Upper lobe of left lung (tissue), 6 donors: ENCODE measurements around the gene ITPR2. TPM values are rescaled to one million over a fixed set of nuclear protein-coding genes. Genes with fewer than 3 reads are reported as not detected.

ENCODE experiments used
- ATAC-seq, 2 donors: fragments of 200-7000 bp; cut with Tn5 transposase; one replicate each; pipeline ENCODE4 v1.9.1; 2022; ENCODE audit warnings: mild to moderate bottlenecking in 2 of 2, moderate library complexity in 2 of 2; ENCODE audit not compliant: low FRiP score in 2 of 2
- DNase-seq, 2 donors: peaks; one replicate each; pipeline ENCODE4 v3.0.0-alpha.2; 2019 to 2020
- H3K27ac ChIP-seq, 4 donors: fragments of 200-600 bp; sonication (generic); one replicate each; pipeline ENCODE4 v1.5.1; 2016 to 2019
- H3K27me3 ChIP-seq, 4 donors: fragments of 200-600 bp; sonication (generic); one replicate each; pipeline ENCODE4 v1.5.1; 2017 to 2019
- H3K36me3 ChIP-seq, 4 donors: fragments of 200-600 bp; sonication (generic); one replicate each; pipeline ENCODE4 v1.5.1; 2016 to 2019
- H3K4me1 ChIP-seq, 4 donors: fragments of 200-600 bp; sonication (generic); one replicate each; pipeline ENCODE4 v1.5.1; 2018 to 2019
- H3K4me3 ChIP-seq, 4 donors: fragments of 200-600 bp; sonication (generic); one replicate each; pipeline ENCODE4 v1.5.1; 2017 to 2019; ENCODE audit warnings: mild to moderate bottlenecking in 2 of 4, moderate library complexity in 1 of 4
- H3K9me3 ChIP-seq, 4 donors: fragments of 200-600 bp; sonication (generic); one replicate each; pipeline ENCODE4 v1.5.1; 2018 to 2019
- CTCF ChIP-seq, 6 experiments: fragments of 450-650 bp in 4 of 6; fragments of 200-600 bp in 2 of 6; sonication (generic) in 2 of 6; IDR thresholded peaks; one replicate each; pipeline ENCODE4 v1.5.1; 2016 to 2019; ENCODE audit warnings: antibody characterized with exemption in 6 of 6
- EP300 ChIP-seq, 4 donors: sonication (generic); formaldehyde crosslinking; IDR thresholded peaks; one replicate each; pipeline ENCODE4 v1.5.1; 2017; ENCODE audit warnings: antibody characterized with exemption in 4 of 4, control low read depth in 2 of 4
- POLR2A ChIP-seq, 4 donors: fragments of 450-650 bp; IDR thresholded peaks; one replicate each; pipeline ENCODE4 v1.5.1; 2016 to 2017; ENCODE audit warnings: antibody characterized with exemption in 4 of 4, mild to moderate bottlenecking in 2 of 4
- POLR2AphosphoS5 ChIP-seq, 2 donors: sonication (generic); formaldehyde crosslinking; IDR thresholded peaks; one replicate each; pipeline ENCODE4 v1.5.1; 2017; ENCODE audit warnings: antibody characterized with exemption in 2 of 2
- WGBS, 2 donors: methylation state at CpG; one replicate each; pipeline ENCODE4 v1.1.5; 2017 to 2018; 5-methylcytosine and 5-hydroxymethylcytosine counted together
- total RNA-seq, 6 donors: library from RNA; depleted of rRNA in 4 of 6; stranded (reverse); fragments of >200 nt in 4 of 6; gene quantifications; one replicate each; pipeline versions ENCODE4 v1.1.0 to v1.2.1, GENCODE V29; 2016 to 2021
- donor health status: DM: no; HTN: no; CAD: no; lungs with moderate emphysema.
- donor health status: DM: no; HTN: yes; CAD: no; lungs with severe emphysema.

The ITPR2 gene
- total RNA-seq, 6 donors from 2014 or later: 35.5 to 115 (median 45.0) TPM

DNA sequence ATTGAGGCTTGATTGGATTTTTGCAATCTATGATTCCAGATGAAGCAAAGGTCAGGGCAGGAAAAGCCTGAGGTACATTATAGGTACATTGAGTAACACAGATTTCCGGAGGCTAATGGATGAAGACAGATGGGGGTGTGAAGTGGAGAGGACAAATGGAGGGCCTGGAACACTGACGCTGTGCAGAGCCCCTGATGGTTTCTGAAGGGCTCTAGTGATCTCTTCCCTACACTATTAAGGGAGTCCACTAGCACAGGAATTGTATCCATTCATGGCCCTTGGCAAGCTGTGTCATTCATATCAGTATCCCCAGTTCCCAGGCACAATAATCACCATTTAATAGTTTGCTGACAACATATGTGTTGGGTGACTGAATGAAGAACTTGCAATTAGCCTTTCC, 284.8 kb downstream of the ITPR2 start:
- DNase-seq (no peak), ATAC-seq (no peak)
- Histone ChIP-seq H3K4me3 (no peak overlapping the region), H3K36me3 (peaks cover 0 to 5% (median 1%) of the 10 kb centered on the region in 4 donors), H3K4me1 (no peaks in the 10 kb centered on the region), H3K27me3 (no peaks in the 10 kb centered on the region), H3K9me3 (no peaks in the 10 kb centered on the region), H3K27ac (no peak overlapping the region)
- WGBS, 2 donors: 93 to 96% methylated on average over 2 of the region's 2 CpGs
- TF ChIP-seq POLR2AphosphoS5 (IDR thresholded peaks at IDR 0.05) (no peak), POLR2A (IDR thresholded peaks at IDR 0.05) (no peak), CTCF (IDR thresholded peaks at IDR 0.05) (no peak), EP300 (IDR thresholded peaks at IDR 0.05) (no peak)

DNA sequence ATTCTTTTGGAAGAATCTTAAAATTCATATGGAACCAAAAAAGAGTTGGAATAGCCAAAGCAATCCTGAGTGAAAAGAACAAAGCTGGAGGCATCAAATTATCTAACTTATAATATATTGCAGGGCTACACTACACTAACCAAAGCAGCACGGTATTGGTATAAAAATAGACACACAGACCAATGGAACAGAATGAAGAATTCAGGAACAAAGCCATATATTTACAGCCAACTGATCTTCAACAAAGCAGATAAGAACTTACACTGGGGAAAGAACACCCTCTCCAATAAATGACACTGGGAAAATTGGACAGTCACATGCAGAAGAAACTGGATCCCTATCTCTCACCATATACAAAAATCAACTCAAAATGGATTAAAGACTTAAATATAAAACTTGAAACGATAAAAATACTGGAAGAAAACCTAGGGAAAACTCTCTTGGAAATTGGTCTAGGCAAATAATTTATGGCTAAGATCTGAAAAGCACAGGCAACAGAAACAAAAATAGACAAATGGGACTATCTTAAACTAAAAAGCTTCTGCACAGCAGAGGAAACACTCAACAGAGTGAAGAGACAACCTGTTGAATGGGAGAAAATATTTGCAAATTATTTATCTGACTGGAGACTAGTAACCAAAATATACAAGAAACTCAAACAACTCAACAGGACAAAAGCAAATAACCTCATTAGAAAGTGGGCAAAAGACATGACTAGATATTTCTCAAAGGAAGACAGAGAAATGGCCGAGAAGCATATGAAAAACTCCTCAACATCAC, 286.3 kb downstream of the ITPR2 start:
- WGBS, 2 donors: 86 to 94% methylated on average over 3 of the region's 3 CpGs
- Histone ChIP-seq H3K4me3 (no peak overlapping the region), H3K9me3 (no peaks in the 10 kb centered on the region), H3K27me3 (no peaks in the 10 kb centered on the region), H3K36me3 (peaks cover 0 to 5% (median 1%) of the 10 kb centered on the region in 4 donors), H3K4me1 (no peaks in the 10 kb centered on the region), H3K27ac (no peak overlapping the region)
- DNase-seq (no peak), ATAC-seq (no peak)
- no peak for TF ChIP-seq CTCF (IDR thresholded peaks at IDR 0.05)
- TF ChIP-seq POLR2A (IDR thresholded peaks at IDR 0.05): no peak
- TF ChIP-seq EP300 (IDR thresholded peaks at IDR 0.05): no peak
- TF ChIP-seq POLR2AphosphoS5 (IDR thresholded peaks at IDR 0.05): no peak

GRCh38 chr12:26539131-26539530, 293.9 kb downstream of the ITPR2 start:
- H3K4me3 ChIP-seq: no peak overlapping the region
- no peaks in the 10 kb centered on the region for H3K4me1 ChIP-seq
- H3K9me3 ChIP-seq: no peaks in the 10 kb centered on the region
- no peak overlapping the region for H3K27ac ChIP-seq
- no peaks in the 10 kb centered on the region for H3K36me3 ChIP-seq
- DNase-seq: no peak
- no peak for ATAC-seq
- TF ChIP-seq POLR2A (IDR thresholded peaks at IDR 0.05) (no peak), CTCF (IDR thresholded peaks at IDR 0.05) (no peak), POLR2AphosphoS5 (IDR thresholded peaks at IDR 0.05) (no peak), EP300 (IDR thresholded peaks at IDR 0.05) (no peak)
- no peaks in the 10 kb centered on the region for H3K27me3 ChIP-seq
- WGBS, 2 donors: 87 to 95% methylated on average over 4 of the region's 4 CpGs

DNA sequence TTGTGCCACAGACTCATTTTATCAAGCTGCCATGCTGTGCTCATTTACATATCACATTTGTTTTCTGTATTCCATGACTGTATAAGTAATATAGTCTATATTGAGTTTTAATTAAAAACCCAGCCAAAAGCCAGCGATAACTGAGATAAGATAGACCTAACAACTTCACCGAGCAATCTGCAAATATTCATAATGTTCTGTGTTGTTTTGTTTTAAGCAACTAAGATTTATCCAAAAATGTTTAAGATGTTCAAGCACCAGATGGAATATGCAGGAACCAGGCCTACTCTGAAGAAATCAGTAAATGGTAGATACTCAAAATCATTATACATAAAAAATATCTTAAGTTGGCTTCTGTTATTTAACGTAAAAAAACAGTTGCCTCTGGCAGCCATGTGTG, 295.3 kb downstream of the ITPR2 start:
- ATAC-seq (no peak), DNase-seq (no peak)
- Histone ChIP-seq H3K4me3 (no peak overlapping the region), H3K36me3 (no peaks in the 10 kb centered on the region), H3K27ac (no peak overlapping the region), H3K4me1 (no peaks in the 10 kb centered on the region), H3K9me3 (no peaks in the 10 kb centered on the region), H3K27me3 (no peaks in the 10 kb centered on the region)
- TF ChIP-seq POLR2A (IDR thresholded peaks at IDR 0.05) (no peak), POLR2AphosphoS5 (IDR thresholded peaks at IDR 0.05) (no peak), EP300 (IDR thresholded peaks at IDR 0.05) (no peak), CTCF (IDR thresholded peaks at IDR 0.05) (no peak)
- 91 to 99% methylated on average over 3 of the region's 3 CpGs for WGBS, 2 donors

- 93% methylated on average over 2 of the region's 2 CpGs for WGBS, 2 donors
- no peak for TF ChIP-seq CTCF (IDR thresholded peaks at IDR 0.05)
- no peak for TF ChIP-seq POLR2AphosphoS5 (IDR thresholded peaks at IDR 0.05)
- no peak for TF ChIP-seq EP300 (IDR thresholded peaks at IDR 0.05)
- no peak for TF ChIP-seq POLR2A (IDR thresholded peaks at IDR 0.05)
Observed at GRCh38 chr12:26537126-26537525, 295.9 kb downstream of the ITPR2 start.

More at GRCh38 chr12:26537126-26537525, 295.9 kb downstream of the ITPR2 start:
- DNase-seq (no peak), ATAC-seq (no peak)
- H3K27me3 ChIP-seq: no peaks in the 10 kb centered on the region
- no peak overlapping the region for H3K27ac ChIP-seq
- H3K4me3 ChIP-seq: no peak overlapping the region
- no peaks in the 10 kb centered on the region for H3K4me1 ChIP-seq
- no peaks in the 10 kb centered on the region for H3K9me3 ChIP-seq
- no peaks in the 10 kb centered on the region for H3K36me3 ChIP-seq
